OCI-LY1 (cell line): Measurements from ENCODE around the gene ABHD6.

Source experiments
- CTCF ChIP-seq: fragments of 200-600 bp; sonication (generic), shearing (Covaris generic); IDR thresholded peaks from 2 replicates; pipeline ENCODE4 v1.5.1; 2017; ENCODE audit warnings: mild to moderate bottlenecking, antibody characterized with exemption, low read length, moderate library complexity, mixed read lengths
- EZH2 ChIP-seq: fragments of 200-600 bp; sonication (generic), shearing (Covaris generic); IDR thresholded peaks from 2 replicates; pipeline ENCODE4 v1.8.0; 2017; ENCODE audit warnings: borderline replicate concordance, mixed run types, mild to moderate bottlenecking, antibody characterized with exemption, low read length, moderate library complexity, mixed read lengths

- TF ChIP-seq CTCF (no peak), EZH2 (no peak)
These were observed 85.2 kb downstream of the ABHD6 start for GRCh38 chr3:58322793-58323192.
